WTC11 (cell line): ENCODE results near the gene EGR1. TPM values are rescaled to one million over a fixed set of nuclear protein-coding genes. Genes with fewer than 3 reads are reported as not detected.

Experiments
- ATAC-seq: fragments of 200-7000 bp; cut with Tn5 transposase; 2 replicates; pipeline ENCODE4 v1.10.0; 2021; ENCODE audit warnings: mild to moderate bottlenecking, moderate library complexity
- CTCF ChIA-PET: fragments of 300-600 bp; sonication (Branson Sonifier 250); formaldehyde crosslinking; loops from one replicate; lab custom pipeline; 2021; ENCODE audit warnings: antibody characterized with exemption; lab: Charles Lee
- POLR2A ChIA-PET: fragments of 350-600 bp; sonication (Branson Sonifier 250); formaldehyde crosslinking; loops from one replicate; lab custom pipeline; 2021; ENCODE audit warnings: antibody characterized with exemption; lab: Charles Lee
- DNase-seq: peaks from one replicate; pipeline ENCODE4 v3.0.0; 2021; ENCODE audit warnings: low spot score
- H3K27ac Mint-ChIP-seq: 2 replicates; pipeline ENCODE4 v1.8.0; 2021; ENCODE audit warnings: mixed read lengths
- H3K27me3 Mint-ChIP-seq: 2 replicates; pipeline ENCODE4 v1.8.0; 2021; ENCODE audit warnings: low read depth, mild to moderate bottlenecking, moderate library complexity, mixed read lengths
- H3K36me3 Mint-ChIP-seq: 2 replicates; pipeline ENCODE4 v1.8.0; 2021; ENCODE audit warnings: mixed read lengths
- H3K4me1 Mint-ChIP-seq: 2 replicates; pipeline ENCODE4 v1.8.0; 2022; ENCODE audit warnings: mixed read lengths
- H3K4me3 Mint-ChIP-seq: 2 replicates; pipeline ENCODE4 v1.8.0; 2021; ENCODE audit warnings: mild to moderate bottlenecking, moderate library complexity, mixed read lengths
- H3K9me3 Mint-ChIP-seq: 2 replicates; pipeline ENCODE4 v1.8.0; 2021; ENCODE audit warnings: mixed read lengths
- ATF1 ChIP-seq: sonication (generic); formaldehyde crosslinking; IDR thresholded peaks from 2 replicates; pipeline ENCODE4 v1.8.1; 2023; ENCODE audit warnings: mild to moderate bottlenecking, moderate library complexity, missing genetic modification reagents
- CBFB ChIP-seq: sonication (generic); formaldehyde crosslinking; IDR thresholded peaks from 2 replicates; pipeline ENCODE4 v1.8.1; 2022; ENCODE audit warnings: mild to moderate bottlenecking, low read depth, missing genetic modification reagents
- ELF4 ChIP-seq: sonication (generic); formaldehyde crosslinking; IDR thresholded peaks from 2 replicates; pipeline ENCODE4 v1.8.1; 2022; ENCODE audit warnings: low read depth, mild to moderate bottlenecking, moderate library complexity, missing genetic modification reagents
- FOXK1 ChIP-seq: sonication (generic); formaldehyde crosslinking; IDR thresholded peaks from 2 replicates; pipeline ENCODE4 v1.8.0; 2022; ENCODE audit warnings: mild to moderate bottlenecking, moderate library complexity, missing genetic modification reagents
- GRHL2 ChIP-seq: fragments of 250-450 bp; sonication (Bioruptor Pico); IDR thresholded peaks from 2 replicates; pipeline ENCODE4 v1.8.0; 2022; ENCODE audit warnings: mild to moderate bottlenecking, moderate library complexity; ENCODE audit not compliant: insufficient replicate concordance, severe bottlenecking
- HMGA2 ChIP-seq: fragments of 250-450 bp; sonication (Bioruptor Pico); IDR thresholded peaks from 2 replicates; pipeline ENCODE4 v1.4.0; 2021; ENCODE audit warnings: mild to moderate bottlenecking, moderate library complexity
- JUN ChIP-seq: sonication (generic); formaldehyde crosslinking; IDR thresholded peaks from 2 replicates; pipeline ENCODE4 v1.8.0; 2023; ENCODE audit warnings: mild to moderate bottlenecking, missing genetic modification reagents
- MXD4 ChIP-seq: fragments of 250-450 bp; sonication (Bioruptor Pico); IDR thresholded peaks from 2 replicates; pipeline ENCODE4 v1.8.0; 2021; ENCODE audit warnings: mild to moderate bottlenecking, moderate library complexity, borderline replicate concordance
- MYBL2 ChIP-seq: sonication (generic); formaldehyde crosslinking; IDR thresholded peaks from 2 replicates; pipeline ENCODE4 v1.8.1; 2023; ENCODE audit warnings: mild to moderate bottlenecking, moderate library complexity, missing genetic modification reagents
- NFATC4 ChIP-seq: fragments of 250-450 bp; sonication (Bioruptor Pico); IDR thresholded peaks from 2 replicates; pipeline ENCODE4 v1.9.0; 2021; ENCODE audit warnings: mild to moderate bottlenecking
- NR1H2 ChIP-seq: sonication (generic); formaldehyde crosslinking; IDR thresholded peaks from 2 replicates; pipeline ENCODE4 v1.9.0; 2021; ENCODE audit warnings: mild to moderate bottlenecking, moderate library complexity, missing genetic modification reagents
- SMAD3 ChIP-seq: sonication (generic); formaldehyde crosslinking; IDR thresholded peaks from 2 replicates; pipeline ENCODE4 v1.8.0; 2022; ENCODE audit warnings: missing genetic modification reagents, mild to moderate bottlenecking, borderline replicate concordance
- ZNF121 ChIP-seq: sonication (generic); formaldehyde crosslinking; IDR thresholded peaks from 2 replicates; pipeline ENCODE4 v1.8.0; 2023; ENCODE audit warnings: missing genetic modification reagents
- ZNF138 ChIP-seq: sonication (generic); formaldehyde crosslinking; conservative IDR thresholded peaks from 2 replicates; pipeline ENCODE4 v1.8.1; 2022; ENCODE audit warnings: mild to moderate bottlenecking, moderate library complexity, missing genetic modification reagents
- ZNF263 ChIP-seq: sonication (generic); formaldehyde crosslinking; IDR thresholded peaks from 2 replicates; pipeline ENCODE4 v1.8.1; 2022; ENCODE audit warnings: low read depth, mild to moderate bottlenecking, moderate library complexity, missing genetic modification reagents
- total RNA-seq: library from RNA; stranded (reverse); gene quantifications from 3 replicates; pipeline ENCODE4 v1.2.3, GENCODE V29; 2021
- TF ChIP-seq, protein P1 (sequence below): sonication (generic); formaldehyde crosslinking; IDR thresholded peaks from 2 replicates; pipeline ENCODE4 v1.8.1; 2022; ENCODE audit warnings: missing genetic modification reagents, borderline replicate concordance
- TF ChIP-seq, protein P2 (sequence below): sonication (generic); formaldehyde crosslinking; IDR thresholded peaks from 2 replicates; pipeline ENCODE4 v1.8.1; 2023; ENCODE audit warnings: mild to moderate bottlenecking, missing genetic modification reagents, borderline replicate concordance
- TF ChIP-seq, protein P3 (sequence below): sonication (generic); formaldehyde crosslinking; IDR thresholded peaks from 2 replicates; pipeline ENCODE4 v1.8.1; 2022; ENCODE audit warnings: mild to moderate bottlenecking, missing genetic modification reagents, moderate library complexity, borderline replicate concordance
- TF ChIP-seq, protein P4 (sequence below): sonication (generic); formaldehyde crosslinking; IDR thresholded peaks from 2 replicates; pipeline ENCODE4 v1.8.1; 2023; ENCODE audit warnings: mild to moderate bottlenecking, missing genetic modification reagents, moderate library complexity
- TF ChIP-seq, protein P5 (sequence below): fragments of 250-450 bp; sonication (Bioruptor Pico); IDR thresholded peaks from 2 replicates; pipeline ENCODE4 v1.9.0; 2021; ENCODE audit warnings: mild to moderate bottlenecking, borderline replicate concordance
- TF ChIP-seq, protein P6 (sequence below): fragments of 250-450 bp; sonication (Bioruptor Pico); IDR thresholded peaks from 2 replicates; pipeline ENCODE4 v1.9.0; 2021; ENCODE audit warnings: mild to moderate bottlenecking
- TF ChIP-seq, protein P7 (sequence below): sonication (generic); formaldehyde crosslinking; IDR thresholded peaks from 2 replicates; pipeline ENCODE4 v1.8.0; 2022; ENCODE audit warnings: mild to moderate bottlenecking, missing genetic modification reagents

EGR1 gene
- total RNA-seq, 1 experiment from 2014 or later: 15.7 TPM

DNA sequence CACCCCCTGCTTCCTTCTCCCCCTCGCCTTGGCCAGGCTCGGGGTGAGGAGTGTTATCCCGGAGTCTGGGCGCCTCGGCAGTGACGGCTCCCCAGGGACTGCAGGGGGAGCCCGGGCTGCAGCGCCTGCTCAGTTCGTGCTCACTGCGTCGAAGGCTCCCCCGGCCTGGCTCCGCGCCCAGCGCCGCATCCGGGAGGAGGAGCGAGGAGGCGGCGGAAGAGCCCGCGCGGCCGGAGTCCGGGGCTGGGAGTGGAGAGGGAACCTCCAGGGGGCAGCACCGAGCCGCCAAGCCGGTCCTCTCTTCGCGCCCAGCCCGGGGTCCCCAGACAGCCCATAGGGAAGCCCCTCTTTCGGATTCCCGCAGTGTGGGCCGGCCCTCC, 1.3 kb upstream of the EGR1 start:
- ATAC-seq (peak; percentile 61), DNase-seq (peak; percentile 92)
- H3K4me1 Mint-ChIP-seq: 0 out of 2 replicates have a peak, but pooled peaks cover 7% of the 10 kb centered on the region
- no peaks in the 10 kb centered on the region for H3K9me3 Mint-ChIP-seq
- POLR2A ChIA-PET: interaction anchor here (2.6 to 3.1 kb wide), 2 partner anchors 15 to 79 kb away, joined by 13 to 18 read pairs; partner anchors contain the start of gene ETF1
- peaks cover 22% of the 10 kb centered on the region for H3K36me3 Mint-ChIP-seq
- peaks cover 34% of the 10 kb centered on the region for H3K27me3 Mint-ChIP-seq
- H3K4me3 Mint-ChIP-seq: peak overlapping the region; percentile 83
- peak overlapping the region; percentile 94; the same call in 1 of the 2 replicates for H3K27ac Mint-ChIP-seq
- CTCF ChIA-PET: interaction anchor here (0.6 to 13.9 kb wide), 14 partner anchors 8 to 923 kb away, joined by 3 to 254 read pairs (median 7); partner anchors contain the start of genes HSPA9, KDM3B and KIF20A
- TF ChIP-seq ZNF121 (CRISPR knock-in tag): no peak
- no peak for TF ChIP-seq NR1H2 (CRISPR knock-in tag)
- TF ChIP-seq, protein P1, sequence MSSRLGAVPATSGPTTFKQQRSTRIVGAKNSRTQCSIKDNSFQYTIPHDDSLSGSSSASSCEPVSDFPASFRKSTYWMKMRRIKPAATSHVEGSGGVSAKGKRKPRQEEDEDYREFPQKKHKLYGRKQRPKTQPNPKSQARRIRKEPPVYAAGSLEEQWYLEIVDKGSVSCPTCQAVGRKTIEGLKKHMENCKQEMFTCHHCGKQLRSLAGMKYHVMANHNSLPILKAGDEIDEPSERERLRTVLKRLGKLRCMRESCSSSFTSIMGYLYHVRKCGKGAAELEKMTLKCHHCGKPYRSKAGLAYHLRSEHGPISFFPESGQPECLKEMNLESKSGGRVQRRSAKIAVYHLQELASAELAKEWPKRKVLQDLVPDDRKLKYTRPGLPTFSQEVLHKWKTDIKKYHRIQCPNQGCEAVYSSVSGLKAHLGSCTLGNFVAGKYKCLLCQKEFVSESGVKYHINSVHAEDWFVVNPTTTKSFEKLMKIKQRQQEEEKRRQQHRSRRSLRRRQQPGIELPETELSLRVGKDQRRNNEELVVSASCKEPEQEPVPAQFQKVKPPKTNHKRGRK (CRISPR knock-in tag): no peak
- TF ChIP-seq NFATC4: no peak
- TF ChIP-seq, protein P2, sequence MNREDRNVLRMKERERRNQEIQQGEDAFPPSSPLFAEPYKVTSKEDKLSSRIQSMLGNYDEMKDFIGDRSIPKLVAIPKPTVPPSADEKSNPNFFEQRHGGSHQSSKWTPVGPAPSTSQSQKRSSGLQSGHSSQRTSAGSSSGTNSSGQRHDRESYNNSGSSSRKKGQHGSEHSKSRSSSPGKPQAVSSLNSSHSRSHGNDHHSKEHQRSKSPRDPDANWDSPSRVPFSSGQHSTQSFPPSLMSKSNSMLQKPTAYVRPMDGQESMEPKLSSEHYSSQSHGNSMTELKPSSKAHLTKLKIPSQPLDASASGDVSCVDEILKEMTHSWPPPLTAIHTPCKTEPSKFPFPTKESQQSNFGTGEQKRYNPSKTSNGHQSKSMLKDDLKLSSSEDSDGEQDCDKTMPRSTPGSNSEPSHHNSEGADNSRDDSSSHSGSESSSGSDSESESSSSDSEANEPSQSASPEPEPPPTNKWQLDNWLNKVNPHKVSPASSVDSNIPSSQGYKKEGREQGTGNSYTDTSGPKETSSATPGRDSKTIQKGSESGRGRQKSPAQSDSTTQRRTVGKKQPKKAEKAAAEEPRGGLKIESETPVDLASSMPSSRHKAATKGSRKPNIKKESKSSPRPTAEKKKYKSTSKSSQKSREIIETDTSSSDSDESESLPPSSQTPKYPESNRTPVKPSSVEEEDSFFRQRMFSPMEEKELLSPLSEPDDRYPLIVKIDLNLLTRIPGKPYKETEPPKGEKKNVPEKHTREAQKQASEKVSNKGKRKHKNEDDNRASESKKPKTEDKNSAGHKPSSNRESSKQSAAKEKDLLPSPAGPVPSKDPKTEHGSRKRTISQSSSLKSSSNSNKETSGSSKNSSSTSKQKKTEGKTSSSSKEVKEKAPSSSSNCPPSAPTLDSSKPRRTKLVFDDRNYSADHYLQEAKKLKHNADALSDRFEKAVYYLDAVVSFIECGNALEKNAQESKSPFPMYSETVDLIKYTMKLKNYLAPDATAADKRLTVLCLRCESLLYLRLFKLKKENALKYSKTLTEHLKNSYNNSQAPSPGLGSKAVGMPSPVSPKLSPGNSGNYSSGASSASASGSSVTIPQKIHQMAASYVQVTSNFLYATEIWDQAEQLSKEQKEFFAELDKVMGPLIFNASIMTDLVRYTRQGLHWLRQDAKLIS: peak; percentile 85; the same call in 1 of the 2 replicates
- no peak for TF ChIP-seq GRHL2
- TF ChIP-seq MYBL2 (CRISPR knock-in tag): peak; percentile 77
- no peak for TF ChIP-seq MXD4 (CRISPR knock-in tag)
- no peak for TF ChIP-seq ATF1 (CRISPR knock-in tag)
- TF ChIP-seq, protein P3, sequence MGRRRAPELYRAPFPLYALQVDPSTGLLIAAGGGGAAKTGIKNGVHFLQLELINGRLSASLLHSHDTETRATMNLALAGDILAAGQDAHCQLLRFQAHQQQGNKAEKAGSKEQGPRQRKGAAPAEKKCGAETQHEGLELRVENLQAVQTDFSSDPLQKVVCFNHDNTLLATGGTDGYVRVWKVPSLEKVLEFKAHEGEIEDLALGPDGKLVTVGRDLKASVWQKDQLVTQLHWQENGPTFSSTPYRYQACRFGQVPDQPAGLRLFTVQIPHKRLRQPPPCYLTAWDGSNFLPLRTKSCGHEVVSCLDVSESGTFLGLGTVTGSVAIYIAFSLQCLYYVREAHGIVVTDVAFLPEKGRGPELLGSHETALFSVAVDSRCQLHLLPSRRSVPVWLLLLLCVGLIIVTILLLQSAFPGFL (CRISPR knock-in tag): no peak
- peak; percentile 83 for TF ChIP-seq ZNF263
- TF ChIP-seq, protein P4, sequence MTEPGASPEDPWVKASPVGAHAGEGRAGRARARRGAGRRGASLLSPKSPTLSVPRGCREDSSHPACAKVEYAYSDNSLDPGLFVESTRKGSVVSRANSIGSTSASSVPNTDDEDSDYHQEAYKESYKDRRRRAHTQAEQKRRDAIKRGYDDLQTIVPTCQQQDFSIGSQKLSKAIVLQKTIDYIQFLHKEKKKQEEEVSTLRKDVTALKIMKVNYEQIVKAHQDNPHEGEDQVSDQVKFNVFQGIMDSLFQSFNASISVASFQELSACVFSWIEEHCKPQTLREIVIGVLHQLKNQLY (CRISPR knock-in tag): no peak
- peak; percentile 55; the same call in 1 of the 2 replicates for TF ChIP-seq ZNF138
- TF ChIP-seq JUN: no peak
- no peak for TF ChIP-seq ELF4 (CRISPR knock-in tag)
- no peak for TF ChIP-seq CBFB (CRISPR knock-in tag)
- TF ChIP-seq, protein P5, sequence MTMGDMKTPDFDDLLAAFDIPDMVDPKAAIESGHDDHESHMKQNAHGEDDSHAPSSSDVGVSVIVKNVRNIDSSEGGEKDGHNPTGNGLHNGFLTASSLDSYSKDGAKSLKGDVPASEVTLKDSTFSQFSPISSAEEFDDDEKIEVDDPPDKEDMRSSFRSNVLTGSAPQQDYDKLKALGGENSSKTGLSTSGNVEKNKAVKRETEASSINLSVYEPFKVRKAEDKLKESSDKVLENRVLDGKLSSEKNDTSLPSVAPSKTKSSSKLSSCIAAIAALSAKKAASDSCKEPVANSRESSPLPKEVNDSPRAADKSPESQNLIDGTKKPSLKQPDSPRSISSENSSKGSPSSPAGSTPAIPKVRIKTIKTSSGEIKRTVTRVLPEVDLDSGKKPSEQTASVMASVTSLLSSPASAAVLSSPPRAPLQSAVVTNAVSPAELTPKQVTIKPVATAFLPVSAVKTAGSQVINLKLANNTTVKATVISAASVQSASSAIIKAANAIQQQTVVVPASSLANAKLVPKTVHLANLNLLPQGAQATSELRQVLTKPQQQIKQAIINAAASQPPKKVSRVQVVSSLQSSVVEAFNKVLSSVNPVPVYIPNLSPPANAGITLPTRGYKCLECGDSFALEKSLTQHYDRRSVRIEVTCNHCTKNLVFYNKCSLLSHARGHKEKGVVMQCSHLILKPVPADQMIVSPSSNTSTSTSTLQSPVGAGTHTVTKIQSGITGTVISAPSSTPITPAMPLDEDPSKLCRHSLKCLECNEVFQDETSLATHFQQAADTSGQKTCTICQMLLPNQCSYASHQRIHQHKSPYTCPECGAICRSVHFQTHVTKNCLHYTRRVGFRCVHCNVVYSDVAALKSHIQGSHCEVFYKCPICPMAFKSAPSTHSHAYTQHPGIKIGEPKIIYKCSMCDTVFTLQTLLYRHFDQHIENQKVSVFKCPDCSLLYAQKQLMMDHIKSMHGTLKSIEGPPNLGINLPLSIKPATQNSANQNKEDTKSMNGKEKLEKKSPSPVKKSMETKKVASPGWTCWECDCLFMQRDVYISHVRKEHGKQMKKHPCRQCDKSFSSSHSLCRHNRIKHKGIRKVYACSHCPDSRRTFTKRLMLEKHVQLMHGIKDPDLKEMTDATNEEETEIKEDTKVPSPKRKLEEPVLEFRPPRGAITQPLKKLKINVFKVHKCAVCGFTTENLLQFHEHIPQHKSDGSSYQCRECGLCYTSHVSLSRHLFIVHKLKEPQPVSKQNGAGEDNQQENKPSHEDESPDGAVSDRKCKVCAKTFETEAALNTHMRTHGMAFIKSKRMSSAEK (CRISPR knock-in tag): no peak
- TF ChIP-seq SMAD3 (CRISPR knock-in tag): no peak
- TF ChIP-seq, protein P6, sequence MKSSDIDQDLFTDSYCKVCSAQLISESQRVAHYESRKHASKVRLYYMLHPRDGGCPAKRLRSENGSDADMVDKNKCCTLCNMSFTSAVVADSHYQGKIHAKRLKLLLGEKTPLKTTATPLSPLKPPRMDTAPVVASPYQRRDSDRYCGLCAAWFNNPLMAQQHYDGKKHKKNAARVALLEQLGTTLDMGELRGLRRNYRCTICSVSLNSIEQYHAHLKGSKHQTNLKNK (CRISPR knock-in tag): no peak
- TF ChIP-seq, protein P7, sequence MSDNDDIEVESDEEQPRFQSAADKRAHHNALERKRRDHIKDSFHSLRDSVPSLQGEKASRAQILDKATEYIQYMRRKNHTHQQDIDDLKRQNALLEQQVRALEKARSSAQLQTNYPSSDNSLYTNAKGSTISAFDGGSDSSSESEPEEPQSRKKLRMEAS (CRISPR knock-in tag): peak; percentile 79
- no peak for TF ChIP-seq HMGA2 (CRISPR knock-in tag)
- TF ChIP-seq FOXK1 (CRISPR knock-in tag): peak; percentile 72; the same call in 1 of the 2 replicates
